HepG2 (cell line): ENCODE data around the gene TBC1D12. TPM values are rescaled to one million over a fixed set of nuclear protein-coding genes. Genes with fewer than 3 reads are reported as not detected.

ENCODE experiments used
- AFF4 ChIP-seq: sonication (generic); formaldehyde crosslinking; IDR thresholded peaks from 2 replicates; pipeline ENCODE4 v1.4.0; 2020; ENCODE audit warnings: missing genetic modification reagents
- GABPB1 ChIP-seq: IDR thresholded peaks from 2 replicates; pipeline ENCODE4 v1.6.1; 2016; ENCODE audit warnings: mild to moderate bottlenecking, missing genetic modification reagents, moderate library complexity, missing compliant biosample characterization
- GPBP1L1 ChIP-seq: sonication (generic); formaldehyde crosslinking; IDR thresholded peaks from 2 replicates; pipeline ENCODE4 v1.5.0; 2020; ENCODE audit warnings: mild to moderate bottlenecking, missing genetic modification reagents
- GZF1 ChIP-seq: sonication (generic); formaldehyde crosslinking; IDR thresholded peaks from 2 replicates; pipeline ENCODE4 v1.5.1; 2020; ENCODE audit warnings: mild to moderate bottlenecking, missing genetic modification reagents
- HNRNPUL1 ChIP-seq: fragments of 200-400 bp; formaldehyde crosslinking; IDR thresholded peaks from 2 replicates; pipeline ENCODE4 v1.6.1; 2017; ENCODE audit warnings: low read depth, mild to moderate bottlenecking, low read length, moderate library complexity
- KIAA2018 ChIP-seq: sonication (generic); formaldehyde crosslinking; IDR thresholded peaks from 2 replicates; pipeline ENCODE4 v1.5.0; 2020; ENCODE audit warnings: mild to moderate bottlenecking, missing genetic modification reagents, borderline replicate concordance
- RFXAP ChIP-seq: sonication (generic); formaldehyde crosslinking; IDR thresholded peaks from 2 replicates; pipeline ENCODE4 v1.4.0; 2020; ENCODE audit warnings: missing genetic modification reagents, borderline replicate concordance
- ZFY ChIP-seq: sonication (generic); formaldehyde crosslinking; IDR thresholded peaks from 2 replicates; pipeline ENCODE4 v1.4.0; 2020; ENCODE audit warnings: missing genetic modification reagents
- ZNF24 ChIP-seq: fragments of 450-650 bp; IDR thresholded peaks from 2 replicates; pipeline ENCODE4 v1.6.1; 2017; ENCODE audit warnings: antibody characterized with exemption, mild to moderate bottlenecking
- ZNF281 ChIP-seq: sonication (generic); formaldehyde crosslinking; IDR thresholded peaks from 2 replicates; pipeline ENCODE4 v1.4.0; 2020; ENCODE audit warnings: missing genetic modification reagents, borderline replicate concordance
- ZNF441 ChIP-seq: sonication (generic); formaldehyde crosslinking; IDR thresholded peaks from 2 replicates; pipeline ENCODE4 v1.7.0; 2021; ENCODE audit warnings: missing genetic modification reagents, borderline replicate concordance
- polyA plus RNA-seq, 8 experiments: library from polyadenylated mRNA; depleted of rRNA in 3 of 8; stranded (reverse) in 7 of 8; unstranded in 1 of 8; fragments of >200 nt; fragmentation: Illumina TruSeq in 4 of 8; extraction: Trizol in 4 of 8; gene quantifications; 2 replicates each; pipeline versions ENCODE4 v1.2.1 to v1.2.3, GENCODE V29; 2011 to 2016; ENCODE audit warnings: low read depth in 4 of 8, missing spikeins in 1 of 8, mixed read lengths in 1 of 8; ENCODE audit not compliant: insufficient read depth in 1 of 8
- total RNA-seq, 5 experiments: library from RNA; depleted of rRNA; stranded (reverse); fragments of >200 nt; fragmentation: Illumina TruSeq; extraction: Trizol; gene quantifications; 2 replicates each; pipeline ENCODE4 v1.2.3, GENCODE V29; 2016; ENCODE audit warnings: low read depth in 1 of 5

TBC1D12 gene
- total and polyA plus RNA-seq, 2 of the 13 experiments (the other 11 are each of a cell fraction or from before 2014, with no cell fraction given), result 5.7 to 6.2 TPM

GRCh38 chr10:94362360-94363250 is 39.7 kb upstream of the TBC1D12 start, which contains the start of gene NOC3L (continued):
- peak; percentile 87 for TF ChIP-seq GZF1
- peak; percentile 99 for TF ChIP-seq GABPB1
- TF ChIP-seq AFF4 (CRISPR knock-in tag), result no peak; the same call in 1 of the 2 replicates
- peak; percentile 76 for TF ChIP-seq ZNF281
- TF ChIP-seq ZNF441, result peak; percentile 88
- no peak for TF ChIP-seq GPBP1L1
- TF ChIP-seq KIAA2018 (CRISPR knock-in tag), result no peak
- TF ChIP-seq RFXAP (CRISPR knock-in tag), result peak; percentile 93
- no peak for TF ChIP-seq ZNF24
- peak; percentile 91 for TF ChIP-seq ZFY (CRISPR knock-in tag)
- TF ChIP-seq HNRNPUL1, result no peak
